Measurements from ENCODE around the gene CXCL16.

Gene CXCL16

DNA sequence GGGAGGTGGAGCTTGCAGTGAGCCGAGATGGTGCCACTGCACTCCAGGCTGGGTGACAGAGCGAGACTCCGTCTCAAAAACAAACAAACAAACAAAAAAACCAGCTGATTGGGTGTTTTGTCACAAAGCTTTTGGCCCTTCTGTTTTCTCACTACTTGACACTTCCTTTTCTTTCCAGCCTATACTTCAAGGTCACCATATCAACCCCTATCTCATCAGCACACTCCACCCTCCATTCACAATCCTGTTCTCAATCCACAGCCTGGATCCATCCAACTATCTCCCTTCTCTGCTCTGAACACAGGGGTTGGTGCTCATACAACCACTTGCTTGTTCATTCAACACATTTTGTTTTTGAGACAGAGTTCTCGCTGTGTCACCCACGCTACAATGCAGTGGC, 15.1 kb downstream of the CXCL16 start:
- DNase-seq (ENCODE audit: low read depth in 2 of 2): no peak
- TF ChIP-seq, protein P1, sequence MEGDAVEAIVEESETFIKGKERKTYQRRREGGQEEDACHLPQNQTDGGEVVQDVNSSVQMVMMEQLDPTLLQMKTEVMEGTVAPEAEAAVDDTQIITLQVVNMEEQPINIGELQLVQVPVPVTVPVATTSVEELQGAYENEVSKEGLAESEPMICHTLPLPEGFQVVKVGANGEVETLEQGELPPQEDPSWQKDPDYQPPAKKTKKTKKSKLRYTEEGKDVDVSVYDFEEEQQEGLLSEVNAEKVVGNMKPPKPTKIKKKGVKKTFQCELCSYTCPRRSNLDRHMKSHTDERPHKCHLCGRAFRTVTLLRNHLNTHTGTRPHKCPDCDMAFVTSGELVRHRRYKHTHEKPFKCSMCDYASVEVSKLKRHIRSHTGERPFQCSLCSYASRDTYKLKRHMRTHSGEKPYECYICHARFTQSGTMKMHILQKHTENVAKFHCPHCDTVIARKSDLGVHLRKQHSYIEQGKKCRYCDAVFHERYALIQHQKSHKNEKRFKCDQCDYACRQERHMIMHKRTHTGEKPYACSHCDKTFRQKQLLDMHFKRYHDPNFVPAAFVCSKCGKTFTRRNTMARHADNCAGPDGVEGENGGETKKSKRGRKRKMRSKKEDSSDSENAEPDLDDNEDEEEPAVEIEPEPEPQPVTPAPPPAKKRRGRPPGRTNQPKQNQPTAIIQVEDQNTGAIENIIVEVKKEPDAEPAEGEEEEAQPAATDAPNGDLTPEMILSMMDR (IDR thresholded peaks at IDR 0.05; ENCODE audit: low read depth, low read length): no peak
- H3K4me3 ChIP-seq (replicated peaks in 1 of 2; ENCODE audit: low read depth in 2 of 2, low read length in 2 of 2): no peak overlapping the region

DNA sequence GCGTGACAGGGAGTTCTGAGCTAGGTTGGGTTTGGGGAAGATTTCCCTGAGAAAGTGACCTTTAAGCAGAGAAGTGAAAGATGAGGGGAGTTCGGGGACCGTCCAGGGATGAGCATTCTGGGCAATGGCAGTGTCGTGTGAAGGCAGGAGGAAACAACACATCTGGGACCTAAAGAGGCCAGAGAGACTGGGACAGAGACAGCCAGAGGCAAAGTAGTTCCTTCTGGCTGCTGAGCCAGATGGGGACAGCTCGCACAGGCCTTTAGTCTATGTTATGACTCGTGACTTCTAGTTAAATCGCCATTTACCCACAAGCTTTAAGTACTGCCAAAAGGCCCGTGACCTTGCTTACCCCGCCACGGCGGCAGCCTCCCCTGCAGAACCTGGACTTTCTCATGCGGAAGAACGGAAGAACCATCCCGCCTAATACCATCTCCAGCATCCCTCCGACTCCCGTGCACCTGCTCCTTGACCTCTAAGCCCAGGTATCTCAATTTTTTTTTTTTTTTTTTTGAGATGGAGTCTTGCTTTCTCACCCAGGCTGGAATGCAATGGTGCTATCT, 17.0 kb downstream of the CXCL16 start:
- TF ChIP-seq, protein P1 (IDR thresholded peaks at IDR 0.05; ENCODE audit: low read depth, low read length): no peak
- H3K4me3 ChIP-seq (replicated peaks in 1 of 2; ENCODE audit: low read depth in 2 of 2, low read length in 2 of 2): no peak overlapping the region
- DNase-seq (ENCODE audit: low read depth in 2 of 2): no peak

DNA sequence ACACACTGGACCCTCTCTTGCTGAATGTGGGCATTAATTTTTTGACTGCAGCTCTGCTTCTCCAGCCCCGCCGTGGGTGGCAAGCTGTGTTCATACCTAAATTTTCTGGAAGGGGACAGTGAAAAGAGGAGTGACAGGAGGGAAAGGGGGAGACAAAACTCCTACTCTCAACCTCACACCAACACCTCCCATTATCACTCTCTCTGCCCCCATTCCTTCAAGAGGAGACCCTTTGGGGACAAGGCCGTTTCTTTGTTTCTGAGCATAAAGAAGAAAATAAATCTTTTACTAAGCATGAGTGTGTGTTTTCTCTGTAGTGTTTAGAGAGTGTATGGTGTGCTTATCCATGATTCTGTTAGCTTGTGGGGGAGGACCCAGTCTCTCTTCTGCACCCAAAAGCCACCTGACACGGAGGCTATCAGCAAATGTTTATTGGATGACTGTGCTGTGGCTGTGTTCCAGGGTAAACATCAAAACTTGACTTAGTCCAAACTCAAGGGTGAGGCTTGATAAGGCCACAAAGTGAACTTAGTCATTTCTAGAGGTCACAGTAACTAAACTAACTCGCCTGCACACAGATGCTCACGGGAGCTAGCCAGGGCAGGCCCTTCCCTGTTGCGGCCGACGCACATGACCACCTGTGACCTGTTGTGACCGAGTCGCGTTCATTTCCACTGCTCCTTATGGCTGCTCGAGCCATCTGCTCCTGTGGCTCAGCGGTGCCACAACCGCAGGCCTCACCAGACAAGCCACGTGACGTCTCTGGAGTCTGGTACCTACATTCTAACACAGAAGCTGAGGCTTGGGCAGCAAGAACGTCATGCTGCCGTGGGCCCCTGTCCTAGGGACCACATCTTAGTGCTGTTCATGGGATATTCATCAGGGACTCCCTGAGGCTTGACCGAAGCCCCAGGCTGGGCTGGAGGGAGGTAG, 18.3 kb downstream of the CXCL16 start:
- DNase-seq (ENCODE audit: low read depth in 2 of 2): peak; percentile 37 to 46
- TF ChIP-seq, protein P1 (IDR thresholded peaks at IDR 0.05; ENCODE audit: low read depth, low read length): no peak
- H3K4me3 ChIP-seq (replicated peaks in 1 of 2; ENCODE audit: low read depth in 2 of 2, low read length in 2 of 2): no peak overlapping the region

DNA sequence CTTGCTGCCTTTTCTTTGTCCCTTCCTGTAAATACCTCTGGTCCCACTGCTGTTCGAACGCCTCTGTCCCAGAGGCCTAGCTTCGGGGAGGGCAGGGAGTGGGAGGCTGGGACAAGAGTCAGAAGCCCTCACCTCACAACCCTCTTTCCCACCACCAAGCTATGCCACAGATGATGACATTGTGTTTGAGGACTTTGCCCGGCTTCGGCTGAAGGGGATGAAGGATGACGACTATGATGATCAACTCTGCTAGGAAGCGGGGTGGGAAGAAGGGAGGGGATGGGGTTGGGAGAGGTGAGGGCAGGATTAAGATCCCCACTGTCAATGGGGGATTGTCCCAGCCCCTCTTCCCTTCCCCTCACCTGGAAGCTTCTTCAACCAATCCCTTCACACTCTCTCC, 18.9 kb downstream of the CXCL16 start:
- H3K4me3 ChIP-seq (replicated peaks in 1 of 2; ENCODE audit: low read depth in 2 of 2, low read length in 2 of 2): no peak overlapping the region
- TF ChIP-seq, protein P1 (IDR thresholded peaks at IDR 0.05; ENCODE audit: low read depth, low read length): no peak
- DNase-seq (ENCODE audit: low read depth in 2 of 2): no peak

- H3K4me3 ChIP-seq (replicated peaks in 1 of 2; ENCODE audit: low read depth in 2 of 2, low read length in 2 of 2): no peak overlapping the region
- DNase-seq (ENCODE audit: low read depth in 2 of 2): peak in 1 of 2 donors; percentile 12
- TF ChIP-seq, protein P1 (IDR thresholded peaks at IDR 0.05; ENCODE audit: low read depth, low read length): no peak
Observed at GRCh38 chr17:4719684-4720221, 20.0 kb downstream of the CXCL16 start.

- TF ChIP-seq, protein P1 (IDR thresholded peaks at IDR 0.05; ENCODE audit: low read depth, low read length): no peak
- no peak for DNase-seq (ENCODE audit: low read depth in 2 of 2)
- no peak overlapping the region for H3K4me3 ChIP-seq (replicated peaks in 1 of 2; ENCODE audit: low read depth in 2 of 2, low read length in 2 of 2)
Observed at GRCh38 chr17:4719146-4719545, 20.6 kb downstream of the CXCL16 start.
